Right lobe of liver (tissue), 6 donors: ENCODE measurements around the gene ATE1. TPM values are rescaled to one million over a fixed set of nuclear protein-coding genes. Genes with fewer than 3 reads are reported as not detected.
A peak's percentile ranks its signal among the peaks of the same experiment; 100 is the strongest.

ENCODE experiments used
- ATAC-seq, 4 donors: fragments of 200-7000 bp; cut with Tn5 transposase; one replicate each; pipeline ENCODE4 v1.9.1; 2020; ENCODE audit warnings: mild to moderate bottlenecking in 4 of 4, moderate library complexity in 4 of 4
- DNase-seq, 3 donors: peaks; one replicate each; pipeline ENCODE4 v3.0.0-alpha.2; 2020
- H3K27ac ChIP-seq, 3 donors: fragments of 200-600 bp; one replicate each; pipeline ENCODE4 v1.8.0; 2022
- H3K27me3 ChIP-seq, 2 donors: fragments of 200-600 bp; one replicate each; pipeline ENCODE4 v1.8.0; 2022
- H3K36me3 ChIP-seq, 4 donors: fragments of 200-600 bp; sonication (generic) in 1 of 4; one replicate each; pipeline versions ENCODE4 v1.5.1 to v1.8.0; 2017 to 2022; ENCODE audit warnings: control low read depth in 1 of 4
- H3K4me1 ChIP-seq, 4 donors: fragments of 200-600 bp; sonication (generic) in 1 of 4; one replicate each; pipeline versions ENCODE4 v1.5.1 to v1.8.0; 2017 to 2022; ENCODE audit warnings: control low read depth in 1 of 4
- H3K4me3 ChIP-seq, 3 donors: fragments of 200-600 bp; one replicate each; pipeline ENCODE4 v1.8.0; 2022
- H3K9me3 ChIP-seq, 4 donors: fragments of 200-600 bp; sonication (generic) in 1 of 4; one replicate each; pipeline versions ENCODE4 v1.5.1 to v1.8.0; 2017 to 2022; ENCODE audit warnings: control low read depth in 1 of 4
- POLR2A ChIP-seq: fragments of 450-650 bp; IDR thresholded peaks from one replicate; pipeline ENCODE4 v1.6.1; 2017; ENCODE audit warnings: antibody characterized with exemption, mild to moderate bottlenecking
- WGBS: methylation state at CpG from one replicate; pipeline ENCODE4 v1.1.6; 2018; ENCODE audit warnings: low coverage, low lambda C conversion rate; ENCODE audit not compliant: insufficient coverage; ENCODE audit errors: missing lambda C conversion rate; 5-methylcytosine and 5-hydroxymethylcytosine counted together
- intact Hi-C, 2 donors: fragments of 100-400 bp; cut with DNase I; formaldehyde crosslinking; loops; one replicate each; pipeline versions ENCODE4 v1.11.2 to v1.14.1; 2022
- long read RNA-seq: library from polyadenylated mRNA; unstranded; transcript quantifications from one replicate; pipeline ENCODE4 v2.0.0, GENCODE V29; 2019
- total RNA-seq, 6 experiments: library from RNA; depleted of rRNA in 2 of 6; stranded (reverse); fragments of >200 nt in 2 of 6; fragmentation: NEBNext Ultra II Directional in 3 of 6; extraction: Animal tissue kit (Norgen Biotek cat#: 25700) in 3 of 6; gene quantifications; one replicate each; pipeline versions ENCODE4 v1.1.0 to v1.2.4, GENCODE V29; 2016 to 2023
- TF ChIP-seq, protein P1 (sequence below), 4 donors: fragments of 200-600 bp in 3 of 4; fragments of 450-650 bp in 1 of 4; IDR thresholded peaks; one replicate each; pipeline versions ENCODE4 v1.5.1 to v1.8.0; 2016 to 2022; ENCODE audit warnings: antibody characterized with exemption in 4 of 4, mild to moderate bottlenecking in 2 of 4
- donor health status: DM: no; HTN: yes; CAD: no.
- donor health status: DM: no; HTN: no; CAD: no.
- donor health status: DM: no; HTN: no; CAD: no.
- donor health status: DM: no; HTN: yes; CAD: no.
- donor health status: DM: no; HTN: yes; CAD: no.

The ATE1 gene
- total RNA-seq, result 10 to 100 TPM; 17.7 to 21.6 (median 19.9) TPM
- long read RNA-seq, partial matches to known transcripts, result 2 of 3 reads
- long read RNA-seq, other reads (novel, unspliced or antisense), result 1 of 3 reads

- no peaks in the 10 kb centered on the region for H3K27me3 ChIP-seq
- DNase-seq (peak; percentile 91 to 93 (median 92)), ATAC-seq (peak; percentile 86 to 96 (median 90))
- peak within 1 kb of the TSS; percentile 92 to 95 (median 93) for H3K4me3 ChIP-seq
- H3K36me3 ChIP-seq, result no peaks in the 10 kb centered on the region
- H3K27ac ChIP-seq, result peak within 1 kb of the TSS; percentile 97 to 99 (median 98)
- 0% methylated on average over 5 of the region's 87 CpGs for WGBS
- intact Hi-C loops, result no loop called here
- peaks cover 0 to 41% (median 8%) of the 10 kb centered on the region in 4 donors for H3K4me1 ChIP-seq
- peak; percentile 85 for TF ChIP-seq POLR2A
- TF ChIP-seq, protein P1, sequence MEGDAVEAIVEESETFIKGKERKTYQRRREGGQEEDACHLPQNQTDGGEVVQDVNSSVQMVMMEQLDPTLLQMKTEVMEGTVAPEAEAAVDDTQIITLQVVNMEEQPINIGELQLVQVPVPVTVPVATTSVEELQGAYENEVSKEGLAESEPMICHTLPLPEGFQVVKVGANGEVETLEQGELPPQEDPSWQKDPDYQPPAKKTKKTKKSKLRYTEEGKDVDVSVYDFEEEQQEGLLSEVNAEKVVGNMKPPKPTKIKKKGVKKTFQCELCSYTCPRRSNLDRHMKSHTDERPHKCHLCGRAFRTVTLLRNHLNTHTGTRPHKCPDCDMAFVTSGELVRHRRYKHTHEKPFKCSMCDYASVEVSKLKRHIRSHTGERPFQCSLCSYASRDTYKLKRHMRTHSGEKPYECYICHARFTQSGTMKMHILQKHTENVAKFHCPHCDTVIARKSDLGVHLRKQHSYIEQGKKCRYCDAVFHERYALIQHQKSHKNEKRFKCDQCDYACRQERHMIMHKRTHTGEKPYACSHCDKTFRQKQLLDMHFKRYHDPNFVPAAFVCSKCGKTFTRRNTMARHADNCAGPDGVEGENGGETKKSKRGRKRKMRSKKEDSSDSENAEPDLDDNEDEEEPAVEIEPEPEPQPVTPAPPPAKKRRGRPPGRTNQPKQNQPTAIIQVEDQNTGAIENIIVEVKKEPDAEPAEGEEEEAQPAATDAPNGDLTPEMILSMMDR (IDR thresholded peaks at IDR 0.05), result peak in 2 of 4 donors; percentile 4 to 25
- H3K9me3 ChIP-seq, result no peaks in the 10 kb centered on the region
These were observed at the start of gene ATE1 for GRCh38 chr10:121927841-121928527. TSS of gene ATE1 (minus strand) at chr10:121928031. CDS start at chr10:121927949, 82 bp downstream.

DNA sequence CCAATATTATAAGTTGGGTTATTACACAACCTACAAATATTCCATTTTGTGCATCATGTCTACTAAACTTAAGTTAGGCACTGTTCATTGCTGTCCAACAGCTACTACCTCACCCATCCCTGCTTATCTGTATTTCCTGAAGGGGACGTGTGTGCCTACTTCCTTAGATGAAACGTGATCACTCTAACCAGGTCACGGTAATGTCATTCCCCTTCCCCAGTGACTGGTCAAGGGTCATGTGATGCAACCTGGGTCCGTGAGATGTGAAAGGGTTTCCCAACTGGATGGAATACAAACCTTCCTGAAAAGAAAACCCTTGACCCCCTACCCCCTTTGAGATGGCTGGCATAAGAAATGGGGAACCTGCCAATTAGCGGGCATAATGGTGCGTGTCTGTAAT is 48.8 kb upstream of the ATE1 start:
- peak; percentile 45 to 68 (median 52) for ATAC-seq
- intact Hi-C loops, result no loop called here

GRCh38 chr10:121975295-121976086 is 47.7 kb upstream of the ATE1 start:
- WGBS, result 35% methylated on average over 12 of the region's 21 CpGs
- H3K27me3 ChIP-seq, result no peaks in the 10 kb centered on the region
- peaks cover 0 to 3% (median 0%) of the 10 kb centered on the region in 4 donors for H3K36me3 ChIP-seq
- H3K4me1 ChIP-seq, result peaks cover 0 to 37% (median 15%) of the 10 kb centered on the region in 4 donors
- H3K4me3 ChIP-seq, result peak overlapping the region; percentile 84 to 97 (median 94)
- intact Hi-C loops, result no loop called here
- TF ChIP-seq POLR2A, result no peak
- TF ChIP-seq, protein P1 (IDR thresholded peaks at IDR 0.05), result peak in 3 of 4 donors; percentile 71 to 83 (median 78)
- DNase-seq (no peak), ATAC-seq (peak; percentile 21 to 53 (median 42))
- H3K27ac ChIP-seq, result peak overlapping the region; percentile 94 to 100 (median 95)
- no peaks in the 10 kb centered on the region for H3K9me3 ChIP-seq

More for the DNA sequence above, 48.8 kb upstream of the ATE1 start:
- peaks cover 0 to 31% (median 12%) of the 10 kb centered on the region in 4 donors for H3K4me1 ChIP-seq
- 18% methylated on average over 6 of the region's 6 CpGs for WGBS
- H3K9me3 ChIP-seq, result no peaks in the 10 kb centered on the region
- no peaks in the 10 kb centered on the region for H3K27me3 ChIP-seq
- TF ChIP-seq POLR2A, result peak; percentile 27
- TF ChIP-seq, protein P1 (IDR thresholded peaks at IDR 0.05), result no peak
- H3K36me3 ChIP-seq, result no peaks in the 10 kb centered on the region
- peak; percentile 48 to 75 (median 70) for DNase-seq
- H3K27ac ChIP-seq, result peak overlapping the region in 2 of 3 donors; percentile 39 to 94
- no peak overlapping the region for H3K4me3 ChIP-seq

DNA sequence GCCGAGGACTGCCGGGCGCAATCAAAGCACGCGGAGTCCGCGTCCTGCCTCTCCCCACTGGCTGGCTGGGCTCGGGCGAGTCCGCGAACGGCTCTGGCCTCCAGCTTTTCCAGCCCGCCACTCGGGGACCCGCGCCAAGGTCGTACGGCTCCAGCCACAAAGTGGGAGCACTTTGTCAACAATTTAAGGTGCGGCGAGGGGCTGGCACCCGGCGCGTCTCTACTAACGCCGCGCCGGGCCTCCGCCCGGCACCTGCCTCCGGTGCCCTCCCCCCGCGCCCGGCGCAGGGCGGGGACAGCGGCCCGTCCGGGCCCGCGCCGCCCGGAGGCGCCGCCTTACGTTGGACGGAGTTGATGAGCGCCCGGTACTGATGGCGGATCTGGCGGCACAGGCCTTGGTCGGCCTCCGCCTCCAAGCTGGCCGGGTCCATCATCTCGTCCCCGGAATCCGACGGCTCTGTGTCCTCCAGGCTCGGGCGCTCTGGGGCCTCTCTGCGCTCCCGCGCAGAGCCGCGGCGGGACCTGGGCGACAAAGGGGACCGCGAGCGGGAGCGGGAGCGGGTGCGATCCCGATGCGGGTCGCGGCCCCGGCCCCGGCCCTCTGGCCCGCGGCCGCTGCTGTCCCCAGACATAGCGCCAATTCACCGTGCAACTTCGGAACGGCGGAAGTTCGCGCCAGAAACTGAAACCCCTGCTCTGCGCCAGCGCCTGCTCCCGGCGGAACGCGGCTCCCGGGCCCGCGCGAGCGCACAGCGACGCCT is 46.9 kb upstream of the ATE1 start, which contains the start of gene NSMCE4A:
Gene NSMCE4A (minus strand): TSS at position 683 of the 760 bp plus-strand sequence. CDS start 52 bp downstream, at position 631.
- no peaks in the 10 kb centered on the region for H3K27me3 ChIP-seq
- no CpG with 5 or more reads among the region's 101 CpGs for WGBS

More for the DNA sequence above, 46.9 kb upstream of the ATE1 start, which contains the start of gene NSMCE4A:
- Histone ChIP-seq H3K4me3 (peak within 1 kb of the TSS; percentile 84 to 97 (median 94)), H3K9me3 (no peaks in the 10 kb centered on the region), H3K4me1 (peaks cover 0 to 42% (median 16%) of the 10 kb centered on the region in 4 donors), H3K36me3 (peaks cover 0 to 3% (median 0%) of the 10 kb centered on the region in 4 donors), H3K27ac (peak within 1 kb of the TSS; percentile 94 to 100 (median 95))
- DNase-seq (peak; percentile 85 to 86 (median 86)), ATAC-seq (peak; percentile 77 to 87 (median 82))
- peak; percentile 81 for TF ChIP-seq POLR2A
- TF ChIP-seq, protein P1 (IDR thresholded peaks at IDR 0.05), result peak in 1 of 4 donors; percentile 50
- intact Hi-C loops, result no loop called here
